Measurements from ENCODE around the gene GIMAP4. TPM values are rescaled to one million over a fixed set of nuclear protein-coding genes. Genes with fewer than 3 reads are reported as not detected.

GIMAP4 gene
- total RNA-seq, 4 donors from 2014 or later, result 5.1 to 38.0 (median 14.6) TPM

GRCh38 chr7:150538259-150538658 is 28.9 kb upstream of the GIMAP4 start:
- peaks cover 0 to 15% (median 5%) of the 10 kb centered on the region in 4 donors for H3K9me3 ChIP-seq
- no peaks in the 10 kb centered on the region for H3K4me1 ChIP-seq
- TF ChIP-seq POLR2A (IDR thresholded peaks at IDR 0.05), result no peak
- H3K4me3 ChIP-seq, result no peak overlapping the region
- H3K27ac ChIP-seq, result no peak overlapping the region
- DNase-seq, result no peak
- no peaks in the 10 kb centered on the region for H3K36me3 ChIP-seq
- H3K27me3 ChIP-seq, result no peaks in the 10 kb centered on the region

- Histone ChIP-seq H3K36me3 (no peaks in the 10 kb centered on the region), H3K4me1 (no peaks in the 10 kb centered on the region), H3K9me3 (no peaks in the 10 kb centered on the region), H3K4me3 (no peak overlapping the region), H3K27ac (no peak overlapping the region), H3K27me3 (no peaks in the 10 kb centered on the region)
- DNase-seq, result no peak
- no peak for TF ChIP-seq POLR2A (IDR thresholded peaks at IDR 0.05)
- TF ChIP-seq CTCF (IDR thresholded peaks at IDR 0.05), result no peak
These were observed 14.0 kb upstream of the GIMAP4 start for GRCh38 chr7:150553163-150553562.

- DNase-seq, result no peak
- TF ChIP-seq CTCF (IDR thresholded peaks at IDR 0.05) (no peak), POLR2A (IDR thresholded peaks at IDR 0.05) (no peak)
- H3K27ac ChIP-seq, result peak overlapping the region in 3 of 4 donors; percentile 43 to 54 (median 45)
- no peaks in the 10 kb centered on the region for H3K36me3 ChIP-seq
- H3K9me3 ChIP-seq, result peaks cover 0 to 10% (median 0%) of the 10 kb centered on the region in 4 donors
- no peaks in the 10 kb centered on the region for H3K27me3 ChIP-seq
- H3K4me3 ChIP-seq, result no peak overlapping the region
- H3K4me1 ChIP-seq, result no peaks in the 10 kb centered on the region
These were observed 10.6 kb upstream of the GIMAP4 start for GRCh38 chr7:150556521-150557138.

- H3K36me3 ChIP-seq, result no peaks in the 10 kb centered on the region
- no peak overlapping the region for H3K27ac ChIP-seq
- DNase-seq, result no peak
- peaks cover 0 to 10% (median 0%) of the 10 kb centered on the region in 4 donors for H3K9me3 ChIP-seq
- no peaks in the 10 kb centered on the region for H3K4me1 ChIP-seq
- H3K4me3 ChIP-seq, result no peak overlapping the region
- H3K27me3 ChIP-seq, result no peaks in the 10 kb centered on the region
- TF ChIP-seq POLR2A (IDR thresholded peaks at IDR 0.05), result no peak
- no peak for TF ChIP-seq CTCF (IDR thresholded peaks at IDR 0.05)
These were observed 6.7 kb upstream of the GIMAP4 start for GRCh38 chr7:150560486-150560885.

GRCh38 chr7:150562919-150563318 is 4.3 kb upstream of the GIMAP4 start:
- Histone ChIP-seq H3K9me3 (peaks cover 0 to 10% (median 0%) of the 10 kb centered on the region in 4 donors), H3K36me3 (no peaks in the 10 kb centered on the region), H3K4me3 (no peak overlapping the region), H3K27ac (peak overlapping the region in 2 of 4 donors; percentile 5 to 27), H3K4me1 (no peaks in the 10 kb centered on the region), H3K27me3 (no peaks in the 10 kb centered on the region)
- TF ChIP-seq POLR2A (IDR thresholded peaks at IDR 0.05), result no peak
- TF ChIP-seq CTCF (IDR thresholded peaks at IDR 0.05), result no peak
- DNase-seq, result no peak

GRCh38 chr7:150564006-150564405 is 3.2 kb upstream of the GIMAP4 start:
- Histone ChIP-seq H3K27me3 (no peaks in the 10 kb centered on the region), H3K4me3 (no peak overlapping the region), H3K9me3 (peaks cover 0 to 10% (median 0%) of the 10 kb centered on the region in 4 donors), H3K36me3 (no peaks in the 10 kb centered on the region), H3K27ac (peak overlapping the region in 1 of 4 donors; percentile 27), H3K4me1 (no peaks in the 10 kb centered on the region)
- DNase-seq, result no peak
- TF ChIP-seq POLR2A (IDR thresholded peaks at IDR 0.05) (no peak), CTCF (IDR thresholded peaks at IDR 0.05) (no peak)
